Measurements from ENCODE around the gene CXCL14.
"Not testable (repeated sequence)": the region's sequence is repeated elsewhere in the genome, so short reads cannot be mapped to it uniquely, and the experiment has no call there.

Gene CXCL14

DNA sequence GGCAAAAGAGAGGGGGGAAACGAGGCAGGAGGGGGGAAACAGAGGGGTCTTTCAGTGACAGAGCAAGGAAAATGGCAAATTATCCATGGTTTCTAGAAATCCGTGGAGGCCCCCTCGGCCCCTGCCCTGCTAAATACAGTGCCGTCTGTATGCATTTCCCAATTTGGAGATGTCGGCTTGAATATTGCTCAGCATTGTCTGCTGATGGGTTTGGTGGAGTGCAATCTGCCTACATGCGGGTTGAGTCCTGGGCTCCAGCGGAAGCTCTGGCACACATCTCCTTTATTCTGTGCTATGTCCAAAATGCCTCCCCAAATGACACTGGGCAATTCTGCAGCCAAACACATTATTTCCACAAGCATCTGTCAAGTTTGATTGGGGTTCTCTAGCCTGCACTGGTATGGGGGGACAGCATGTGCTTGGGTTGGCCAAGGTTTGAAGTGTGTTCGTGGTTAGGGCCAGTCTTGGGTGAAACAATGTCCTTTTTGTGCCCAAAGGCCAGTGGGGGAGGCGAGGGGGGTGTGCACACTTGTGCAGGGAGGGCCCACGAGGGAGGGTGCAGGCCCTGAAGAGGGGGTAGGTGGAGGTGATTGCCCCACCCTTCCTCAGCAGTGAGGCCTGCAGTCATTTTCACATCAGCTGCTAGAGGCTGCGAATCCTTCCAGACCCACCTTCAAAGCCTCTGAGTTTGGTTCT is 36.8 kb downstream of the CXCL14 start:
- DNase-seq = no peak

DNA sequence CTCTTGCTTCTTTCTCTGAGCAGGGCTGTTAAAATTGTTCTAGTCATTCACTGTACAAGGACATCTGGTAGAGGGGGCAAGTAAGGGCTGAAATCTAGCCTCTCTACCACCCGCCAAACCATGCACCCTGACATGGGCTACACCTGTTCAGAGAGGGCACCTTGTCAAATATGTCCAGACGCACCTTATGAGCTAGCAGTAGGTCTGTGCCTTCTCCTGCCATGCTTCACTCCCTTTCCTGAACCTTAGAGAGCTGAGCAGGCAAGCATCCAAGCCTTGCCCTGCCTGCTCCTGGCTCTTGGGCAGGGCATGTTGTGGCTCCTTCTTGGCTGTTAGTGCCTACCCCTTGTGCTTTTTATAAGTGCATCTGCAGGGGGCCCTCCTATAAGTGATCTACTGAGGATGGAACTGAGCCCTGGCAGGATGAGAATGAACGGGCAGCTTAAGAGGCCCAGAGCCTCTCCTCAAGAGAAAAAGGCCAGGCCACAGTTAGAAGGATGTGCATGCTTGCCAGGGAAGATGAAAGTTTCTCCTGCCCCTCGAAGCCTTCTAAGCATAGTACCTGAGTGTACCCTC is 39.3 kb downstream of the CXCL14 start:
- DNase-seq = no peak

DNA sequence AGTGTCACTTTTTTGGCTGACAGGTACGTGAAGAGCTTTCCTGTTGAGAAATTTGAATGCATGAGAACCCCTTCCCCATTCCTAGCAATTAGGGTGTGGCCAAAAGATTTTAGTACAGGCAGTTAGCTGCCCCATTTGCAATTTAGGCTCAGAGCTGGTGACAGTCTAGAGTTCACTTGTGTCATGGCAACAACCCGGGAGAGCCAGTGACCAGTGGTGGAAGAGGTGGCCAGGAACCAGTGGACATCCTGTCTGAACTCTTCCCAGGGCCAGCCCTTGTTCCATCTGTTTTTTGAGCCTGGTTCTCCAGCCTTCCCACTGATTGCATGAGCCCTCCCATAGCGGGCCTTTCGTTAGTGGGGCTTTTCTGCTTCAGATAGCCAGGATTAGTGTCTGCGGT is 40.5 kb downstream of the CXCL14 start:
- DNase-seq = no peak

DNA sequence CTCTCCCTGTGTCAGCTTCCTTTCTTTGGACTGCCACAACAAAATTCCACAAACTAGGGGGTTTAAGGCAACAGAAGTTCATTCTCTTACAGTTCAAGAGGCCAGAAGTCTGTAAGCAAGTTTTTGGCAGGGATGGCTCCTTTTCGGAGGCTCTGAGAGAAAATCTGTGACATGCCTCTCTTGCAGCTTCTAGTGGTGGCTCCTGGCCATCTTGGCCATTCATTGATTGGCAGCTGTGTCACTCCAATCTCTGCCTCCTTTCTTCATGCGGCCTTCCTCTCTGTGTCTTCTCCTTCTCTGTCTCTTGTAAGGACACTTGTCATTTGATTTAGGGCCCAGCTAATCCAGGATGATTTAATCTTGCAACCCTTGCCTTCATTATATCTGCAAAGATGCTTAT is 41.0 kb downstream of the CXCL14 start:
- DNase-seq = no peak

DNA sequence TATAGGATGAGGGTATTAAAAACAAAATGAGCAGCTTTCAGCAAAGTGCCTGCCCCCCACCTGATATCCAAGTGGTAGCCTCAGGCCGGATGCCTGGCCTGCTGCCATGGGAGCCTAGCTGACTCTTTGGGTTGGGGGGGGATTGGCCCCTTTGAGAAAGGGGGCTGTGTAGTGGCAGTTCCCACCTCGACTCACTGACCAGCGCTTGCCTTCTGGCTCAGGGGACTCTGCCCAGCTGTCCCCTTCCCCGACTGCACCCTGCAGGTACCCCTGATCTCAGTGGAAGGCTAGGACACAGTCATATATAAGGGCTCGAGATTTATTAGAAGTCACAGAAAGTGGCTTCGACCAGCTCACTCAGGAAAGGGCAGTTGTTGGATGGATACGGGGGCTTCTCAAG is 41.5 kb downstream of the CXCL14 start:
- DNase-seq = no peak

DNA sequence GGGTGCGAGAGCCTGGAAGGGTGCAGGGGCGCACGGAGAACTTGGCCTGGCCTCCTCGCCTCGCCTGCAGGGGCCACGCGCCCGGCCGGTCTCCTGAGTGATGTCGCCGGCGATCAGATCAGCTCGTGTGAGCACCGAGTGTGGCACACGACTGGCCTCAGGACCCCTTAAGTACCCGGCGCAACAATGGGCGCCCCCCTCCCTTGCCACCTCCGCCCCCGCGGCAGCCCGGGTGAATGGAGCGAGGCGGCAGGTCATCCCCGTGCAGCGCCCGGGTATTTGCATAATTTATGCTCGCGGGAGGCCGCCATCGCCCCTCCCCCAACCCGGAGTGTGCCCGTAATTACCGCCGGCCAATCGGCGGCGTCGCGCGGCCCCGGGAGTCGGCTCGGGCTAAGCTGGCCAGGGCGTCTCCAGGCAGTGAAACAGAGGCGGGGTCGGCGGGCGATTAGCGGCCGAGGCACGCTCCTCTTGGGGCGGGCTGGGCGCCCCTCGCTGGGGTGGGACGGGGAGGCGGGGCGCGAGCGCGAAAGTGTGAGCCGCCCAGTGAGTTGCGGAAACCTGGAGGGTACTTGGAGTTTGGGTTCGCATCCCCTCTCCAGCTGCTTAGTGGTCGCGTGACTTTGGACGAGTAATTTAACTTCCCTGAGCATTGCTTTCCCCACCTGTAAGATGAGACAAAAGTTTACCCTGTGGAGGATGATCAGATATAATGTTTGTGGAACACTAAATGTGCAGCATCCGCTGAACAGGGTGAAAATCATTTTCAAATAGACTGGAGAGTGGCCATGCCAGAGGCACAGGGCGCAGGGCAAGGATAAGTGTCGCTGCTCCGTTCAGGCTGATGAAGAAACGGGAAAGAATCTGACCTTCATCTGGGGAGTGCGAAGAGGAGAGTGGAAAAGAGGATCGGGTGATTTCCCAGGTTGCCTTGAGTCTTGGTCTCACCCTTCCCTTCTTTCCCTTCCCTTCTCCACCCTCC is 42.7 kb downstream of the CXCL14 start, which contains the start of gene NEUROG1:
Gene NEUROG1, minus strand, starts transcription at position 145 of the 982 bp plus-strand sequence. CDS start 274 bp downstream, outside the sequence.
- no peak for DNase-seq

DNA sequence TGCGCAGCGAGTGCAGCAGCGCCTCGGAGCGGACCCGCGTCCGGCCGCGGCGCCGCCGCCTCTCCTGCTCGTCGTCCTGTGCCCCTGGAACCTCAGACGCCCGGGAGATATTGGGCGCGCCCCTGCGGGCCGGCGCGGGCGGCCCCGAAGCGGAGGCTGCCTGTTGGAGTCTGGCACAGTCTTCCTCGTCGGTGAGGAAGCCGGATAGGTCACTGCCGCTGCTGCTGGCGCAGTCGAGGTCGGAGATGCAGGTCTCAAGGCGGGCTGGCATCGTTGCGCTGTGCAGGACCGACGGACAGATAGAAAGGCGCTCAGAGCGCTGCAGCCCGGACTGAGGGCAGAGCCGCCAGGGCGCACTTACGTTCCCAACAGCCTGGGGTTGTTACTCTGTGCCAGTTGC is 43.4 kb downstream of the CXCL14 start:
- no peak for DNase-seq

DNA sequence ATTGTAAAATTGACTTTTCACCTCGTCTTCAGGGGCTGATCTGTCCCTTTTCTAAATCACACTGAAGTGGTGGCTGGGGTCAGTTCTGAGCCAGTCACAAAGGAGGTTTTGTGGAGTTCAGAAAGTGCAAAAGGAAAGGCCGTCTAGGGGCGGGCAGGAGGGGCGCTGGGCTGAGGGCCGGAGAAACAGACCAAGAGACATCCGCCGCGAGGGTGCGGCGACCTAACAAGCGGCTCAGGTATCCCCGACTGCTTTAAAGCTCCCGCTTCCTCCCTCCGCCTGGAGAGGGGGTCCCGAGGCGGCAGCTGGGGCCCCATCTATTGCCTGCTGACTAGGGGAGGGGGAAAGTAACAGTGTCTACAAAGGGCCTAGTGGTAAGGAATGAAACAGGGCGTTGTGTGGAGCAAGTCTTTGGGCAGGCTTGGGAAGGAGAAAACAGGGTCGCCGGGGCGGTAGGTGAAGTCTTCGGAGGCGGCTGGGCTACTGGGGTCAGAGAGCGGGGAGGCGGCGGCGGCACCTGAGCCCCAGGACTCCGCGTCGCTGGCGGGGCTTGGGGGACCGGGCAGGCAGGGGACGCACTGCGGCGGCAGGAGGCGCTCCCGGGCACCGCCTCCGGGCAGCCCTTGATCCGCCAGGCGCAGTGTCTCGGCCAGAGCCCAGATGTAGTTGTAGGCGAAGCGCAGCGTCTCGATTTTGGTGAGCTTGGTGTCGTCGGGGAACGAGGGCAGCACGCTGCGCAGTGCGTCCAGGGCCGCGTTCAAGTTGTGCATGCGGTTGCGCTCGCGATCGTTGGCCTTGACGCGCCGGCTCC is 44.0 kb downstream of the CXCL14 start:
- no peak for DNase-seq

DNA sequence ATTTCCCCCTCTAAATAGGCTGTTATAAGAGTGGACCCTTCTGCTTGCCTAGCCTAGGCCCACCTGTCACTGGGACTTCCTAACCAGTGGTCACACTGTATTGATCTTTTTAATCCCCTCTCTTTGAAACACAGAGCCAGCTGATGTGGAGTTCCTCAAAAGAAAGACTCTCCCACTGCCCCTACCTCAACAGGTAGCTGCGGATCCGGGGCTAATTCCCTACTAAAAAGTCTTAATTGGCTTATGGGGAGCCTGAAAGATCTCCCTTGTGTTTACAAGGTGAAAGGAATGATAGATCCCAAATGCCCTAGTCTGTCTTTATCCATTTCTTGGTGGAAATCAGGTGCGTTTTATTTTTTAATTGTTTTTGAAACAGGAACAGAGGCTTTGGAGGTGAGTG is 45.0 kb downstream of the CXCL14 start:
- DNase-seq = no peak

DNA sequence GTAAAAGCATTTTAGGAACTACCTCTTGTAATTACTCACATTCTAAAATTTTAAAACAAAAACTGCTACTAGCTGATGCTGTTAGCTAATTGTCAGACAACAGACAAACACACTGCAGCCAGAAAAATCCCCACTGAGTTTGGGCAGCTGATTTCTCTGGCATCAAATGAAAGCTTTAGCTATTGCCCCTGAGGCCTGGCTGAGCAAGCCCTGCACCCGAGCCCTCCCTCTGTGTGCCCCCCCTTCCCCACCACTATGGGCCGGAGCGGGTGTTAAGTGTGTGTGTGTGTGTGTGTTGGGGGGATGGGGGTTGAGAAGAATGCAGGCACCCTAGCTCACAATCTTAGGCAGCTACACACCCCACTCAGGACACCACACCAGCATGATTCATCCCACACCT is 45.5 kb downstream of the CXCL14 start:
- no peak for DNase-seq

DNA sequence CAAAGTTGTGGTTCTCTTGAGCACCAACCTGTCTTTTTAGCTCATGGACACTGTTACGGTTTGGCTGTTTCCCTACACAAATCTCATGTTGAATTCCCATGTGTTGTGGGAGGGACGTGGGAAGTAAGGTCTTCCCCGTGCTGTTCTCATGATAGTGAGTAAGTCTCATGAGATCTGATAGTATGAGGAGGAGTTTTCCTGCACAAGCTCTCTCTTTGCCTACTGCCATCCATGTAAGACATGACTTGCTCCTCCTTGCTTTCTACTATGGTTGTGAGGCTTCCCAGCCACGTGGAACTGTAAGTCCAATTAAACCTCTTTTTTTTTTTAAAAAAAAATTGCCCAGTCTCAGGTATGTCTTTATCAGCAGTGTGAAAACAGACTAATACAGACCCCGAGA is 49.2 kb downstream of the CXCL14 start:
- DNase-seq = not testable (repeated sequence)

DNA sequence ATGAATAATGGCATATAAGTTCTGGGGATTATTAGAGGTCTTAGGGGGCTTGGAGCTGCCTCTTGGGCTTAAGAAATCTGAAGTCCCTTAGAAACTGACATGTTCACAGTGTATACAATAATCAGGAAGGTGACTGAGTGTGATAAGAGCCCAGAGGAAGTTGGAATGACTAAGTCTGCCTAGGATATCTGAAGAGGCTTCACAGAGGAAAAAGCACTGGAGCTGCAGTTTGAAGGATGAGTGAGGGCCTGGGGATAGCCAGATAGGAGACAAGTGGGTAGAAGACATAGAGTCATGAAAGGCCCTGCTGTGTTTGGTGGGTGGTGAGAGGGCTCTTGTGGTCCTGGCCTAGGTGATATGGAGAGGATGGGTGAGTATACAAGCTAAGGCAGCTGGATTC is 51.9 kb downstream of the CXCL14 start:
- DNase-seq = no peak

DNA sequence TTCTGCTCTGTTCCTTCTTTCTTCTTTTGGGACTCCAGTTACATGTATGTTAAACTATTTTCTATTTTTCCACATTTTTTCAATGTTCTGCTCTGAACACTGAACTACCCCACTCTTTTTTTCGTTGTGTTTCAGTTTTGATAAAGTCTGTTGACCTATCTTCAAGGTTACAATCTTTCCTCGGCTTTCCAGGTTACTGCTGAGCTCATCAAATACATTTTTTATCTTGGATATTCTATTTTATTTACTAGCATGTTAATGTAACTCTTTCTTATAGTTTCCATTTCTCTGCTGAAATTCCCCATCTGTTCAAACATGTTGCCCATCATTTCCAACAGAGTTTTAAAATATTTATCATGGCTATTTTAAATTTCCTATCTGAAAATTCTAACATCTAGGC is 56.8 kb downstream of the CXCL14 start:
- DNase-seq = no peak

Data from stimulated activated CD4-positive, alpha-beta T cell treated with anti-CD3 and anti-CD28 coated beads, Interleukin-4, amount 100 ng/mL, for 24 hours (primary cell).